ENCODE measurements around the gene MRPL14.
"Not testable (repeated sequence)": the region's sequence is repeated elsewhere in the genome, so short reads cannot be mapped to it uniquely, and the experiment has no call there.

Gene MRPL14

GRCh38 chr6:44096612-44097011 is 30.6 kb downstream of the MRPL14 start:
- DNase-seq: peak; percentile 39

DNA sequence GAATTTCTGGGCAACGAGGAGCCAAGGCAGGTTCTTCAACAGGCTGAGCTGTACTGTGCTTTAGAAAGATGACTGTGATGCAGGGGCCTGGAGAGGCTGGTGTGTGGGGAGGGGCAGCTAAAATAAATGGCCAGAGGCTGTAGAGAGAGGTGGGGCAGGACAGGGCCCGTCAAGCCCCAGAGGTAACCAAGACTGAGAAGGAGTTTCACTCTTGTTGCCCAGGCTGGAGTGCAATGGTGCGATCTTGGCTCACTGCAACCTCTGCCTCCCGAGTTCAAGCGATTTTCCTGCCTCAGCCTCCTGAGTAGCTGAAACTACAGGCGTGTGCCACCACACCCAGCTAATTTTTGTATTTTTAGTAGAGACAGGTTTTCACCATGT is 32.0 kb downstream of the MRPL14 start:
- not testable (repeated sequence) for DNase-seq

GRCh38 chr6:44094403-44095242 is 32.6 kb downstream of the MRPL14 start:
- DNase-seq: no peak

DNA sequence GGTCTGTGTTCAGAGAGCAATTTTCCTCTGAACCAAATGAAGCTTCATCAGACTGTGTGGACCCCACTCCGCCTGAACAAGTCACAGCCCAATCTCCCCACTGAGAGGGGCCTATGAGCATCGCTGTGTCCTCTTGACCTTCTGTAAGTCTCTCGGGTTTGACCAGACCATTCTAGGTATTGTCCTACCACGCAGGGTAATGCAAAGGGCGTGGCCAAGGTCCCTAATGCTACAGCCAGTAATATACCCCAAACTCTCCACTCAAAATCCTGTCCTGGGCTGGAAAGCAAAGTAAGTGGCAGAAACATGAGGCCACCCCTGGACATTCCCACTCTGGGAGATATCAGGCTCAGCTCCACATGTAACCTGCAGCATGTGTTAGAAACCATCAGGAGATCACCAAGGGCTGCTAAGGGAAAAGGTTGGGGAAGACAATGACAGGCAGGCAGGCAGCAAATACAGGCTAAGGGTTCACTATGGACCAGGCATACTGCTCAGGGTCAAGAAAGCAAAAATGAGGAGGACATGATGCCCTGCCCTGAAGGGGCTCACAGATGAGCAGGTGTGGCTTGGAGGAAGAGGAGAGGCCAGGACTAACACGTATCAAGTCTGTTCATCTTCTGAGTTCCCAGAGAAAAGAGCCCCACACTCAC is 33.4 kb downstream of the MRPL14 start:
- DNase-seq: no peak

- DNase-seq: no peak
Observed at GRCh38 chr6:44093066-44093465, 34.2 kb downstream of the MRPL14 start.

DNA sequence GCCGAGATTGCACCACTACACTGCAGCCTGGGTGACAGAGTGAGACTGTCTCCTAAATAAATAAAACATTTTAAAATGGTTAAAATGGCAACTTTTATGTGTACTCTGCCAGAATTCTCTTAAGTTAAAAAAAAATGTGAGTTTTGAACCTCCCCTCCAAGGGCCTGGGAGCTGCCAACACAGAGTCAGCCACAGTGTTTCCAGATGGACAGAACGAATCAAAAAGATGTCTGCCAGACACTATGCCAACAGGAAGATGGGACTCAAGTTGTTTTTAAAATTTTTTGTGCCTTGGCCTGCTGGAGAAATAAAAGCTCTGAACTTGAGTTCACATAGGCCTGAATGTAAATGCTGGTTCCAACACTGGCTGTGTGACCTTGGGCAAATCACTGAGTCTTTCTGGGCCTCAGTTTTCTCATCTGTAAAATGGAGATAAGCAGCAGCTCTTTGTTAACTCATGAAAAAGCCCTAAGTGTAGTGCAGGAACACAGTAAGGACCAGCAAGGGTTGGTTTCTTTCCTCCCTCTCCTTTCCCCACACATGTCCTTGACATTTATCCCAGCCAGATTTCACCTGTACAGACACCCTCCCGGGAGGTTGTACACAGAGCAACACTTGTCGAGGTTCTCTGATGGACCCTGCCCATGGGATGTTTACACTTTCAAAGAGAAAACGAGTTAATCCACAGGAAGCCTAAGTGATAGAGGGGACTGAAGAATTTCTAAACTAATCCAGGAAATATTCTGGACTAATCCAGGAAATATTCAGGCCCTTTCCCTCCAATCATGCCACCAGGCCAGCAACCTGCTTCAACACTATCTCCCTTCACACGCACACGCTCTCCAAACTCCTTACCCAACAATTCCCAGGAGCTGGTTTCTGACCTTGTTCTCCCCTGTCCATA is 35.0 kb downstream of the MRPL14 start:
- no peak for DNase-seq

GRCh38 chr6:44091356-44091755 is 35.9 kb downstream of the MRPL14 start:
- not testable (repeated sequence) for DNase-seq

GRCh38 chr6:44090465-44090864 is 36.8 kb downstream of the MRPL14 start:
- DNase-seq: no peak

GRCh38 chr6:44088827-44089590 is 38.2 kb downstream of the MRPL14 start:
- DNase-seq: no peak

DNA sequence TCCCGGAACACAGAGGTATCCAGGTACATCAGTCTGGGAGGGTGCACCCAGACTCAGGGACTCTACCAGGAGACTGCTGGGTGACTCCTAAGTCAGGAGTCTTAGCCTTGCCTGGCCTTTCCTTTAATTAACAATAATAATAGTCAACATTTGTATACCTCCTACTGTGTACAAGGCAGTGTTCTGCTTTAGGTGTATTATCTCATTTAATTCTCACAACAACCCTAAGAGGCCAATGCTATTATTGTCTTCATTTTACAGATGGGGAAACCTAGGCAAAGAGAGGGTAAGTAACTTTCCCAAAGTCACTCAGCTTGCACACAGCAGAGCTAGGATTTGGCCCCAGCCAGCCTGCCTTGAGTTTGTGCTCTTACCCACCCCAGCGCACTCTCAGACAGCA is 39.6 kb downstream of the MRPL14 start:
- no peak for DNase-seq

DNA sequence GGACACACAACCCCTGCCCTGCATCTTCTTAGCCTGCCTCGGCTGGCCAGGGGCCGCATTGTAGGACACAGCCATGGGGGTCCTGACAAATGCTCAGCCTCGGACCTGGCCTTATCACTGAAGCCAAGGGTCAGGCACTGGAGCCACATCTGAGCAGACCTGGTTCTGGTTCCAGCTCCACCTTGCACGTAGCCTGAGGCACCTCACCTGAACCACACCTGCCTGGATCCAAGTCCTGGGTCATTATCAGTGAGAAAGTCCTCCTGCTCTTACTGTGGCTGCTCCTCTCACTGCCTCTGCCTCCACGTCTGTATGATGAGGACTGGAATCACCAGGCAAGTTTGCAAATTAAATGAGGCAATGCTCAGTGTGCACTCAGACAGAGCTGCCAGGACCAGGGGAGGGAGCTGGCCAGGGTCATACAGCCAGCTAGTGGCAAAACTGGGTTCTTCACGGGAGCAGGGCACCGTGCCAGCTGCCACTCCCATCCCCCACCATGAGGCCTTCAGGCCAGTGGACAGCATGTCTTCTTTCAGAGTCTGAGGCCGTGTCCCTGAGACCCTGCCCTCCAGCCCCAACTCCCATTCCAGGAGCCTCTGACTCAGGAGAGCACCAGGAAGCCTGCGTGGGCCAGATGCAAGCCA is 40.2 kb downstream of the MRPL14 start:
- DNase-seq: no peak

GRCh38 chr6:44085219-44085618 is 42.0 kb downstream of the MRPL14 start:
- DNase-seq: no peak

DNA sequence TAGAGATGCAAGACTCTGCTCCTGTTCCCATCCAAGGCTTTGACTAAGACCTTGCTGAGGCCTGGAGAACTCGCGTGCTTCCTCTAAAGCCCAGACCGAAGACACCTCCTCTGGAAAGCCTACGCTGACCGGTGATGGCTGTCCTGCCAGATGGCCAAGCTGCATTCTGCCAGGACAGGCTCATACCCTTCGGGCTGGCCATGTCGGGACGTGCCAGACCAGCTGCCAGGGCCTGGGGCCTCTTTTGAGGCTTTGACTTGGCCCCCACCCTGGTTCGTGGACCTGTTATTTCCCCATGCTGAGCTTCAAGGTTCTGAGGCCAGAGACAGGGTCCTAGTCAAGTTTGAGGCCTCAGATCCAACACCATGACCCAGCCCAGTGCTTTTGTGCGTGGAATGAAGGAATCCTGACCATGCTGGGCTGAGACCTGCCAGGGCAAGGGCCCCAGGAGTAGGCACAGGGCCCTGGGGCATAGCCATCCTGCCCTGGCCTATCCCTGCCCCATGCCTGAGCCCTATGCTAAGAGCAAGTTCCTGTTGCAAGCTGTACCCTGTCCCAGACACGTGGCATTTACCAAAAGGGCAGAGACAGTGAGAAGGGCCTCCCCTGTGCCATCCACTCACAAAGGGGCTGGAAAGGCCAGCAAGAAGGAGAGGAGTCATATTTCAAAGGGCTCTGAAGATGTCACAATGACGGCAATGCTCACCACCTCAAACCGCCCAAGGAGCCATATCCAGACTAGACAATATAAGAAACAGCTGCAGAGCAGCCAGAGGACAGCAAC is 42.8 kb downstream of the MRPL14 start:
- no peak for DNase-seq

DNA sequence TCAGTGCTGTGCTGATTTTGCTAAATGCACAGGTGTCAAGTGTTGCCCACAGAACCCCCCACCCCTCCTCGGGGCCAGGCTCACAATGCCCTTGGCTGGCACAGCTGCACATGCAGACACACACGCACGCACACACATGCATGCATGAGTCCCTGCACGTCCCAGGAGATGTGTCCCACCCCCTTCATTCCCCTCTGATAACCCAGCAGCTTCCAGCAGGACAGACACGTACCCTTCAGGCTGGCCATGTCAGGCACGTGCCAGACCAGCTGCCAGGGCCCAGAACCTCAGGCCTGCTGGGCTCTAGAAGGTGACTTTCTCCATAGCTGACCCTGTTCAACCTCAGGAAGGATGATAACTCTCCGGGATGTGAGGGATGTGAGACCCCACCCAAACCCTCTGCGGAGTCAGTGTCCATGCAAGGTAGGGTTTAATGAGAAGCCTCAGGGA is 44.4 kb downstream of the MRPL14 start:
- no peak for DNase-seq

DNA sequence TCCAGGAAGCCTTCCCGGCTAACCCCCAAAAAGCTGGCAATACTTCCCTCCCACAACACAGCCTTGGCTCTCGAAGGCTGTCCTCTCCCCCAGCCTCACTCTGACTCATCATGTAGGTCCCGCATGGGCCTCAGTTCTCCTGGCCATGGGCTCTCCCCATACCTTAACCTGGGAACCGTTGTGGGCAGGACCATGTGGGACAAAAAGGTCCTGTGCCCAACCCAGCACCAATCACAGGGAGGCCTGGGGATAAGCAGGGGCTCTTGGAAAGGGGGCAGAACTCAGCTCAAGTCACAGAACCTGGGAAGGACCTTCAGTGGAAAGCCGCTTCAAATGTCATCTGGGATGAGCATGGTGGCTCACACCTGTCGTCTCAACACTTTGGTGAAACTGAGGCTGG is 45.5 kb downstream of the MRPL14 start:
- no peak for DNase-seq

DNA sequence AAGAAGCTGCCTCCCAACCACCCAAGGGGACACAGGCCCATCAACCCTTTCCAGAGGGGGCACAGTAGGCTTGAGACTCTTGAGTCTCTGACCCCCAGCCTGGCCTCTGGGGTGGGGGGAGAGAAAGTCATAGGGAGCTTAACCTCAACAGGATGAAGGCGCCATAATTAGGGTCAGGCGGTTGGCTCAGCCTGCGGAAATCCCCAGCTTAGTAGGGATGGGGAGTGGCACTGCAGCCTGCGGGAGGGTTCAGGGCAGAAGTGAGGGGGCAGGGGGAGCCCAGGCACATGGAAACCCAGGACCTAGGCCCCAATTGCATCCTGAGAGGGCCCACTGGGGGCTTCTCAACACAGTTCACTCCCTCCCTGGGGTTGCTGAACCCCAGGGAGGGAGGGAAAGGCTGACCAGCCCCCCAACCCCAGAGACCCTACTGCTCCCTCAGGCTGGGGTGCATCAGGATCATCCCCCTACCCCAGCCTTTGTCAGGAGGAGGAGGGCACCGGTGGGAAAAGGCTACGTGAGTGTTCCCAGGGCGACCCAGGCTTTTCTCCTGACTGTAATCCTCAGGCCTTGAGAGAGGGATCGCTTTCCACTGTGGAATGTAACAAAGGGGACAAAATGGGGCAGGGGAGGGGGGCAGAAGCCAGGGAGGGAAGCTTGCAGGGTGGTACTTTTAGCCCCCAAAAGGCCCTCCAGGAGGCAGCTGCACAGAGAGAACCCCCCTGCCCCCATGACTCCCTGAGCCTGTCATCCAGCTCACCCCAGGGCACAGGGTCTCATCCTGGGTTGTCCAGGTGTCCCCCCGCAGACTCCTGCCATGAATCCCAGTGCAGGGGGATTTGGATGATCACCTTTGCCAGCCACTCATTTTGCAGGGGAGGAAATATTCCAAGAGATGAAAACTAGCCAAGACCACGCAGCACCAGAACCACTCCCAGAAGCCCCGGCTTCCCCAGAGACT is 46.4 kb downstream of the MRPL14 start:
- no peak for DNase-seq

DNA sequence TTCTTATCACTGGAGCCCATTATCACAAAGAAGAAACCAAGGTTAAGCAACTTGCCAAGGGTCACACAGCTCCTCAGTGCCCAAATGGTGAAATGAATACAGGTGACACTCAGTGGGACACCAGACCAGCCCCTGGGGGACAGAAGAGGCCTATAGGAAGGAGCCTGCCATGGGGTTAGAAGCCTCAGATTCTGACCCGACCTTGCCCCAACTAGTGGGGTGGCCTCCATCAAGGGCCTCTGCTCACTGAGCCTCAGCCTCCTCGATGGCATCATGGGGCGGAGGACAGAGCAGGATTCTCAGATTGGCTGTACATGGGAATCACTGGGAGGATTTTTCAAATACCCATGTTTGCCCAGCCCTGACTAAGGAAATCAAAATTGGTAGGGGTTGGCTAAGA is 47.6 kb downstream of the MRPL14 start:
- DNase-seq: no peak

DNA sequence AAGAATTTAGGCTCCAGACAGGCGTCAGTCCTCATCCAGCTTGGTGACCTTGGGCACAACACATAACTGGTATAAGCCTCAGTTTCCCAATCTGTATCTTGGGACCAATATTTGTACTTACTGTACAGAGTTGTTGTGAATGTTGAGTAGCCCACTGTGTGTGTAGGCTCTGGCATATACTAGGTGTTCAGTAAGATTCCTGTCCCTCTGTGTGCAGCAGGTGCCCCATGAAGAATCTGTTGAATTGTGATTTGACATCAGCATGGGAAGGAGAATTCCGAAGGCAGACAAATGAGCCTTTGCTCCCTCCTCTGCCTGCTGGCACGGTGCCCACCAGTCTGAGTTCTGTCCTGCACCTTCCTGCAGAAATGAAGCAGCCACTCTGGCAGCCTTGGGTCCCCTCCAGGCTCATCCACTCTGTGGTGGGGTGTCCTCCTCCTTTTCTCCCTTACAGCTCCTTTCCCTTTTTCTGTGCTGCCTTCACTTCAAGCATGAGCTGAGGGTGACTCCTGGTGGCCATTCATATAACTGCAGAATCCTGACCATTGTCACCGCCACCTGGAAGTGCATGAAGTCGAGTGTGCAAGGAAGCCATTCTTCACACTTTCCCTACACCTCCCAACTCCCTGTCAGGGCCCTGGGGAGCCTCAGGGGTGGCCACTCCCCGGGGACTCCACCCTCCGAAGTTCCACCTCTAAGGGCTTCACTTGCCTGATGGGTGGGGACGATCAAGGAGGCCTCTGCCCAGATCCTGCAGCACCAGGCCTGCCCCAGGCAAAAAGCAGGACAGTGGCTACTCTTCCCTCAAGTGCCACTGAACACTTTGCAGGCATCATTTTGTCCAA is 48.2 kb downstream of the MRPL14 start:
- DNase-seq: no peak

GRCh38 chr6:44078219-44078826 is 48.9 kb downstream of the MRPL14 start:
- DNase-seq: no peak
